GM18520 (cell line): ENCODE data around the gene SKAP1.
"Not testable (repeated sequence)": the region's sequence is repeated elsewhere in the genome, so short reads cannot be mapped to it uniquely, and the experiment has no call there.

Experiments used
- ATAC-seq: cut with Tn5 transposase; IDR thresholded peaks from one replicate; pipeline ENCODE4 v1.9.1; 2021; ENCODE audit not compliant: unreplicated experiment

The SKAP1 gene

GRCh38 chr17:48225725-48226567 lies 204.1 kb downstream of the SKAP1 start:
- ATAC-seq: no peak

DNA sequence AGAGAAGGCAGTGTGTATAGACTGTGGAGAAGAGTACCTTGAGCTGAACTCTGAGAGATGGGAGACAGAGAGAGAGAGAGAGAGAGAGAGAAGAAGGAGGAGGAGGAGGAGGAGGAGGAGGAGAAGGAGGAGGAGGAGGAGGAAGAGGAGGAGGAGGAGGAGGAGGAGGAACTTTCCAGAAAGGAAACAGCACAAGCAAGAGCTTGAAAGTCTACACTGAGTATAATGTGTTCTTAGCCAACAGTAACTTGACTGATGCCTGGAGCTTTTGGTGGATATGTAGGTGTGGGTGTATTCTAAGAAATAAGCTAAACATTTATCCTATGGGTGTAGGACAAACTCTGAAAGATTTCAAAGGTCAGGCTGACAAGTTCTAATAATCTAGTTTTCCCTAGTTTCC lies 206.1 kb downstream of the SKAP1 start:
- no peak for ATAC-seq

DNA sequence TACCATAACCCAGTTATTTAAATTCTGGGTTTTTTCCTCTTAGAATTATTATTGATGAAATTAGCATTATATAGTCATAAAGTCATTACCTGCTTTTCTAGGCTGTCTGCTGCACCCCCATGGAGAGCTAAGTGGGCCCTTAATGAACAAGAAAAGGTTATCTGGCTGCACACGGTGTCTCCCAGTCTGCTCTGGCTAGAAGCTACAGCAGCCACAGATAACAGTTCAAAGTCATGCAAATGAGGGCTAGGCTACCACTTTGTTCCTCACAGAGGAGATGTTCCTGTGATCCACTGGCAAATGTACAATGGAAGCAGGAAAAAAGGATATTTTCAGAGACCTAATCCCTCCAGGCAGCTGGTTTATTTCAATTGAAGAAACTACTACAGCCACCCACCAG lies 210.4 kb downstream of the SKAP1 start:
- no peak for ATAC-seq

GRCh38 chr17:48215583-48216139 lies 214.4 kb downstream of the SKAP1 start:
- ATAC-seq: no peak

DNA sequence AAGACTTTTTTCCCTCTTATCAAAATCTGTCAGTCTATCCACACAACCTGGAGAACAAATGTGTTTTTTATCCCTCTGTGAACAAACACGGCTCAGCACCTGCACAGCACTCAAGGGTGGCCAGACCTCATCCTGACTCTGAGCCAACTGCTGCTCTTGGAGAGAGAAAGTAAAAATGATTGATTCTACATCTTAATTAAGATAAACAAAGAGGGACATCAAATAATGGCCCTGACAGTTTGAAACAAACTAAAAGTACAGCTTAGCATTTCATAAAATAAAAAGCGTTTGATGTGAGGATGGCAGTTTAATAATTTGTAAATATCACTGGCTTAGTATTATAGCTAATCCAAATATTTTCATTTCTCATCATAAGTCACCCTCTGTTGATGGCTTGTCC lies 216.2 kb downstream of the SKAP1 start:
- no peak for ATAC-seq

- ATAC-seq: no peak
These were observed 218.2 kb downstream of the SKAP1 start for GRCh38 chr17:48211787-48212186.

DNA sequence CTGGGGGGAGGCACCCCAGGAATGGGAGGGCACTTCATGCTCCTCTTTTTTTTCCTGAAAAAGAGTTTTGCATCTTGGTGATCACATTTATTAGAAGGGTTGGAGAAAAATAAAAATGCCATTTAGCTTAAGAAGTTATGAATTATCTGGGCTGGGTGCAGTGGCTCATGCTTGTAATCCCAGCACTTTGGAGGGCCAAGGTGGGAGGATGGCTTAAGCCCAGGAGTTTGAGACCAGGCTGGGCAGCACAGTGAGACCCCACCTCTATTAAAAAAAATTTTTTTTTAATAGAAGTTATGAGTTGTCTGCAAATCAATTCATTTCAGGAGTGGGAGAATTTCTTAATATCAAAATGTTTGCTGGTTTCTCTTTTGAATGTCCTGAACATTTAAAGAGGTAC lies 219.0 kb downstream of the SKAP1 start:
- ATAC-seq: no peak

DNA sequence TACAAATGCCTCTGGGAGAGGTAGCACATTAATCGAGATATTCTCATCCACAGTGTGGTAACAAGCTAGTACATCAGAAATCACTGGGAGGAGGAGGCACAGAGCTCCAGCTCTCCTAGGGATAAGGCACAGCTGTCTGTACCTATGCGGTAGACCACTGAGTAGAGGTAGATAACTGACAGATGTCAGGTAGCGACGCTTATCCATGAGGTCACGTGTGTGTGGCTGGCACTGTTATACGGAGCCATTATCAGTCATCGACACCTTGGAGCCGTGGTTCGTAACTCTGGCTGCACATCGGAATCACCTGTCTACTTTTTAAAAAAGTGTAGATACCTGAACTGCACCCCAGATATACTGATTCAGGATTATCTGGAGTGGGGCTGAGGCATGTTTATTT lies 220.0 kb downstream of the SKAP1 start:
- ATAC-seq: no peak

- no peak for ATAC-seq
These were observed 222.1 kb downstream of the SKAP1 start for GRCh38 chr17:48207776-48208544.

- not testable (repeated sequence) for ATAC-seq
These were observed 223.0 kb downstream of the SKAP1 start for GRCh38 chr17:48207036-48207435.

GRCh38 chr17:48202959-48203358 lies 227.1 kb downstream of the SKAP1 start:
- no peak for ATAC-seq

- no peak for ATAC-seq
These were observed 231.0 kb downstream of the SKAP1 start for GRCh38 chr17:48198950-48199541.

DNA sequence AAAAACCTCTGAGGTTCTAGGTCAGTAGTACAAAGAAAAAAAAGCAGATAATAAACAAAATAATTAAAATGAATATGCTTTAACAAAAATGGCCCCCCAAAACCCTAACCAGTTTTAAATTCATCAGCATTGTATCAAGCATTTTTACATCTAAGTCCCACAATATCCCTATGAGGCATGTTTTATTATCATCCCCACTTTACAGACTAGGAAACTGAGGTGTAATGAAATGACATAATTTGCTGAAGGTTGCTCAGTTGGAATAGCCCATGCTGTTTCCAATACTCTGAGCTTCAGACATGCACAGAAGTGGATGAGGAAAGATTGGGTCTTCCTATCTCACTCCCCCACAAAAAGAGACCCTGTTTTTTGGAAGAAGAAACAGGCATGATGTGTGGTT lies 234.1 kb downstream of the SKAP1 start:
- no peak for ATAC-seq

GRCh38 chr17:48194097-48194550 lies 235.9 kb downstream of the SKAP1 start:
- no peak for ATAC-seq

- ATAC-seq: no peak
These were observed 237.7 kb downstream of the SKAP1 start for GRCh38 chr17:48192321-48192731.

DNA sequence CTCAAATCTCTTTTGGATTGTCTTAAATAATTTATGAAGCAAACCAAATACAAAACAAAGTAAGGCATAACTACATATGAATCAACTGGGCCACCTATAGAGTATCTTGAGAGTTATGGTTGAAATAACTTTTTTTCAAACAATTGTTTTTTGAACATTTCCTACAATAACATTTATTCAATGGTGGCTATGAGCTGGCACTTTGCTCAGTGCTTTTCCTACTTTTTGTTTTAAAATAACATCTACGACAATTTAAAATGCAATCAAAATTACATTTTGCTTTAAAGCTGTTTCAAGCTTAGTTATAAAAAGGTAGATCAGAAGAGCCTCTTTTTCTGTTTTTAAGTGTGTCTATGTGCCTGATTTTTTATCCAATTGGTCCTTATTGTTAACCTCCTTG lies 238.7 kb downstream of the SKAP1 start:
- no peak for ATAC-seq

DNA sequence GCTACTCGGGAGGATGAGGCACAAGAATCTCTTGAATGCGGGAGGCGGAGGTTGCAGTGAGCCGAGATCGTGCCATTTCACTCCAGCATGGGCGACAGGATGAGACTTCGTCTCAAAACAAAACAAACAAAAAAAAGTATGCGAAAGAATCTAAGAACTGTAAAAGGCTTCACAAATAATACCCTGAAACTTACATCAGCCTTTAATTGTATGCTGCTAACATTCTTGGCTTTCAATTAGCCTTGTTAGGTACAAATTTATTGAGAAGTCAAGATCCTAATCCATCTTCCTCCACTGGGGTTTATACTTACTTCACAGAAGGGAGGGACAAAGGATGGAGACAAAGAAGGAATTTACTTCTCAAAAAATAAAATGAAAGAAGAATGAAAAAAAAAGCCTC lies 239.1 kb downstream of the SKAP1 start:
- no peak for ATAC-seq

DNA sequence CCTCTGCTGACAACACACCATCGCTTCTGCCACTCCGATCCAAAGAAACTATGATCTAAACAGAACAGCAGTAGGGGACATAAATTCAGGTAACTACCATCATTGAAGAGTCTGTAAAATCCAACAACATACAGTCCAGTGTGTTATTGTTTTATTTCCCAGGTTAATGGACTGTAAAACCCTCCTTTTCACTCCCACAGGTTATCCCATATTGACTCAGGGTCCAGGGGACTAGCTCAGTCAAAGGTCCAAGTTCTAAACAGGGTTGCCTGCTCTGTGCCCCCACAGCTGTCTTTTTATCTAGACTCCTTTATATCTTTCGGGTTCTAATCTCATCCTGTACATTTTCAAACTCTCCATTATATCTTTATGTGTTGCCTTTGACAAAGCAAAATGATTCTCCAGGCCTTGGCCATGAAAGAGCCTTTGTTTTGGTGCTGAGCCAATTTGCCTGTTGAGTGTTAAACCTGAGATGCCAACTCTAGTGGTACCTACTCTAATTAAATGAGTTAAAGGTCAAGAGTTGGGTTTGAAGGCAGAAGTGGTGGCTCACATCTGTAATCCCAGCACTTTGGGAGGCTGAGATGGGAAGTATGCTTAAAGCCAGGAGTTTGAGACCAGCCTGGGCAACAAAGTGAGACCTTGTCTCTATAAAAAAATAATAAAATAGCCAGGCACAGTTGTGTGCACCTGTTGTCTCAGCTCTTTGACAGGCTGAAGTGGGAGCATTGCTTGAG lies 242.0 kb downstream of the SKAP1 start:
- no peak for ATAC-seq

- ATAC-seq: not testable (repeated sequence)
These were observed 243.7 kb downstream of the SKAP1 start for GRCh38 chr17:48186317-48186716.

DNA sequence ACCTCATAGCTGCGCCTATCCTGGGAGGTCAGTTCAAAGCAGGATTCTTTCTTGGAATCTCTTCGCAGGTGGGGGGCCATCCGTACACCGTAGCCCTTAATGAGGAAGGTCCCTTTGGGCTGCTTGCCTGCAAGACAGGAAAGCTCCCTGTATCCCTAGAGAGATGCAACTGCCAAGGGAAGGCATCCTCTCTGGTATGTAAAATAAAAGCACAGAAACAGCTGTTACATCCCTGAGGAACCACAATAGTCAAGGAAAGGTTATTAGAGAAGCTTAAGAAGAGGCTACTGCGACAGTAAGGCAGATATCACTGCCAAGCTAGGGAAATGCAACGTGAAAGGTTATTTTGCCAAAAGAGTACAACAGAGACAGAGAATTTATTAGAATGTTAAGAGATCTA lies 245.3 kb downstream of the SKAP1 start:
- no peak for ATAC-seq

GRCh38 chr17:48181653-48182052 lies 248.4 kb downstream of the SKAP1 start:
- no peak for ATAC-seq
